Natural killer cell (primary cell): Measurements from ENCODE around the gene CAND2. TPM values are rescaled to one million over a fixed set of nuclear protein-coding genes. Genes with fewer than 3 reads are reported as not detected.
A peak's percentile ranks its signal among the peaks of the same experiment; 100 is the strongest.

Source experiments
- ATAC-seq, 3 donors: fragments of 150-1000 bp in 2 of 3; fragments of 200-7000 bp in 1 of 3; cut with Tn5 transposase; 1 replicate in 1 of 3; 2 replicates in 2 of 3; pipeline ENCODE4 v1.10.0; 2021; ENCODE audit warnings: mild to moderate bottlenecking in 2 of 3, moderate library complexity in 2 of 3
- DNase-seq, 2 donors: peaks; one replicate each; pipeline versions ENCODE4 v3.0.0 to v3.0.0-alpha.2; 2013 to 2021; ENCODE audit warnings: mixed read lengths in 1 of 2
- H3K27ac ChIP-seq: one replicate; pipeline ENCODE4 v1.5.1; 2013; ENCODE audit warnings: mild to moderate bottlenecking, low read length
- H3K27me3 ChIP-seq: one replicate; pipeline ENCODE4 v1.6.1; 2013; ENCODE audit warnings: low read length; ENCODE audit not compliant: control insufficient read depth, insufficient read depth
- H3K36me3 ChIP-seq: one replicate; pipeline ENCODE4 v1.6.1; 2013; ENCODE audit warnings: low read length; ENCODE audit not compliant: control insufficient read depth, insufficient read depth
- H3K4me1 ChIP-seq: one replicate; pipeline ENCODE4 v1.6.1; 2013; ENCODE audit warnings: low read length; ENCODE audit not compliant: control insufficient read depth, insufficient read depth
- H3K4me3 ChIP-seq: one replicate; pipeline ENCODE4 v1.5.1; 2013; ENCODE audit warnings: low read length
- H3K9me3 ChIP-seq: one replicate; pipeline ENCODE4 v1.6.1; 2013; ENCODE audit warnings: low read length; ENCODE audit not compliant: control insufficient read depth, insufficient read depth
- H3K27ac Mint-ChIP-seq, 2 donors: one replicate each; pipeline ENCODE4 v1.8.0; 2022; ENCODE audit warnings: mild to moderate bottlenecking in 2 of 2, mixed read lengths in 2 of 2, moderate library complexity in 1 of 2
- H3K27me3 Mint-ChIP-seq, 2 donors: one replicate each; pipeline ENCODE4 v1.8.0; 2022; ENCODE audit warnings: low read depth in 2 of 2, mixed read lengths in 2 of 2
- H3K36me3 Mint-ChIP-seq: one replicate; pipeline ENCODE4 v1.8.0; 2022; ENCODE audit warnings: mixed read lengths
- H3K4me1 Mint-ChIP-seq, 2 donors: one replicate each; pipeline ENCODE4 v1.8.0; 2022; ENCODE audit warnings: mixed read lengths in 2 of 2
- H3K4me3 Mint-ChIP-seq: one replicate; pipeline ENCODE4 v1.8.0; 2022; ENCODE audit warnings: mild to moderate bottlenecking, moderate library complexity, mixed read lengths
- H3K9me3 Mint-ChIP-seq, 2 donors: one replicate each; pipeline ENCODE4 v1.8.0; 2022; ENCODE audit warnings: mixed read lengths in 2 of 2
- CTCF ChIP-seq: fragments of 200-600 bp; IDR thresholded peaks from one replicate; pipeline ENCODE4 v1.8.0; 2022; ENCODE audit warnings: antibody characterized with exemption
- WGBS: methylation state at CpG from one replicate; pipeline ENCODE4 v1.1.7; 2013; ENCODE audit warnings: missing lambda C conversion rate; ENCODE audit not compliant: insufficient coverage; 5-methylcytosine and 5-hydroxymethylcytosine counted together
- intact Hi-C: fragments of 100-400 bp; cut with micrococcal nuclease; formaldehyde crosslinking; loops from one replicate; pipeline ENCODE4 v1.14.2; 2022
- total RNA-seq, 4 donors: library from RNA; stranded (reverse); fragments of 120-200 nt in 1 of 4; gene quantifications; one replicate each; pipeline versions ENCODE4 v1.2.3 to v1.2.4, GENCODE V29; 2013 to 2022

Gene CAND2
- total RNA-seq, 3 donors from 2014 or later (not counting 1 experiment from before 2014, with no cell fraction given): 0.52 to 1.3 (median 1.2) TPM

- Mint-ChIP-seq H3K27ac (peak overlapping the region in 1 of 2 donors; percentile 30), H3K36me3 (peaks cover 14% of the 10 kb centered on the region), H3K27me3 (no peaks in the 10 kb centered on the region), H3K9me3 (no peaks in the 10 kb centered on the region), H3K4me1 (peaks cover 16 to 21% of the 10 kb centered on the region in 2 donors), H3K4me3 (no peak overlapping the region)
- Histone ChIP-seq H3K36me3 (peaks cover 62% of the 10 kb centered on the region), H3K27me3 (no peaks in the 10 kb centered on the region), H3K4me3 (no peak overlapping the region), H3K4me1 (peaks cover 8% of the 10 kb centered on the region), H3K9me3 (no peaks in the 10 kb centered on the region), H3K27ac (no peak overlapping the region)
- 95% methylated on average over 13 of the region's 13 CpGs for WGBS
- TF ChIP-seq CTCF: no peak
- no peak for ATAC-seq
- intact Hi-C loops: no loop called here
- no peak for DNase-seq
These were observed 37.0 kb downstream of the CAND2 start for GRCh38 chr3:12833222-12834161.

DNA sequence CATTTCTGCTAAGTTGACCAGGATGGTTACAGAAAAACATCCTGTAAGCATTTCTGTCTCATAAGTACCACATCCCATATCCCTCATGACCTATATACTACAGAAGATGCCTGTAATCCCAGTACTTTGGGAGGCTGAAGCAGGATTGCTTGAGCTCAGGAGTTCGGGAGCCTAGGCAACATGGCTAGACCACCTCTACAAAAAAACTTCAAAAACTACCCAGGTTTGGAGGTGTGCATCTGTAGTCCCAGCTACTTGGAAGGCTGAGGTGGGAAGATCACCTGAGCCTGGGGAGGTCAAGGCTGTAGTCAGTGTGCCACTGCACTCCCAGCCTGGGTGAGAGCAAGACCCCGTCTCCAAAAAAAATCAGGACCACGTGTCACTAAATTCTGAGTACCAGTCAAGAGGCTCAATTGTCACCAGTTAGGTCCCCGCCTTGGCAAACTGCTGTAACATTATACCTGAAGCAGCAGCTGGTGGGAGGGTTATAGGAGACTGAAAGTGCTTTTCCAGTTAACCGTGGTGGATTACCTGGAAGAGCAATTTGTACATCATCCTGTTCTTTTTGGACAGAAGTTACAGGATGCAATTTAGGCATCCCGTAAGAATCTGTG lies 38.7 kb downstream of the CAND2 start:
- Mint-ChIP-seq H3K36me3 (peaks cover 21% of the 10 kb centered on the region), H3K27ac (peak overlapping the region in 1 of 2 donors; percentile 29), H3K9me3 (no peaks in the 10 kb centered on the region), H3K4me3 (no peak overlapping the region), H3K27me3 (no peaks in the 10 kb centered on the region), H3K4me1 (peaks cover 33 to 37% of the 10 kb centered on the region in 2 donors)
- H3K4me1 ChIP-seq: peaks cover 13% of the 10 kb centered on the region
- no peaks in the 10 kb centered on the region for H3K9me3 ChIP-seq
- no peak overlapping the region for H3K4me3 ChIP-seq
- 97% methylated on average over 6 of the region's 6 CpGs for WGBS
- TF ChIP-seq CTCF: no peak
- intact Hi-C loops: no loop called here
- H3K27ac ChIP-seq: no peak overlapping the region
- H3K27me3 ChIP-seq: no peaks in the 10 kb centered on the region
- no peak for ATAC-seq
- no peak for DNase-seq
- H3K36me3 ChIP-seq: peaks cover 72% of the 10 kb centered on the region

GRCh38 chr3:12837295-12837986 lies 41.0 kb downstream of the CAND2 start:
- no peak for ATAC-seq
- no peaks in the 10 kb centered on the region for H3K27me3 Mint-ChIP-seq
- H3K27ac Mint-ChIP-seq: peak overlapping the region; percentile 7 to 72
- H3K9me3 Mint-ChIP-seq: no peaks in the 10 kb centered on the region
- peaks cover 61% of the 10 kb centered on the region for H3K36me3 ChIP-seq
- no peak overlapping the region for H3K4me3 Mint-ChIP-seq
- H3K9me3 ChIP-seq: no peaks in the 10 kb centered on the region
- no peak overlapping the region for H3K27ac ChIP-seq
- 86% methylated on average over 4 of the region's 6 CpGs for WGBS
- DNase-seq: no peak
- H3K4me1 ChIP-seq: peaks cover 27% of the 10 kb centered on the region
- H3K36me3 Mint-ChIP-seq: peaks cover 21% of the 10 kb centered on the region
- no peaks in the 10 kb centered on the region for H3K27me3 ChIP-seq
- no peak for TF ChIP-seq CTCF
- H3K4me1 Mint-ChIP-seq: peaks cover 49 to 53% of the 10 kb centered on the region in 2 donors
- intact Hi-C loops: no loop called here
- no peak overlapping the region for H3K4me3 ChIP-seq
